NT2/D1 (cell line): ENCODE results near the gene XK.

Experiments used
- SUZ12 ChIP-seq: IDR thresholded peaks from 2 replicates; pipeline ENCODE4 v1.6.1; 2011; ENCODE audit not compliant: insufficient read length, insufficient read depth; ENCODE audit errors: extremely low read depth
- YY1 ChIP-seq: IDR thresholded peaks from 2 replicates; pipeline ENCODE4 v1.6.1; 2011; ENCODE audit not compliant: insufficient read length, insufficient read depth

- no peak for TF ChIP-seq SUZ12
- no peak for TF ChIP-seq YY1
Observed at GRCh38 chrX:37644381-37645305, 40.9 kb upstream of the XK start.
